DOHH2 (cell line): ENCODE results near the gene PNPO.

Experiments used
- EZH2phosphoT487 ChIP-seq: fragments of 200-600 bp; sonication (generic); IDR thresholded peaks from 2 replicates; pipeline ENCODE4 v1.6.1; 2017; ENCODE audit warnings: borderline replicate concordance, mild to moderate bottlenecking, antibody characterized with exemption, low read length, moderate library complexity, mixed read lengths
- TF ChIP-seq, protein P1 (sequence below): fragments of 200-600 bp; sonication (generic); IDR thresholded peaks from one replicate; pipeline ENCODE4 v1.5.1; 2014; ENCODE audit warnings: antibody characterized with exemption, mild to moderate bottlenecking, low read depth, low read length; ENCODE audit not compliant: poor library complexity, severe bottlenecking

DNA sequence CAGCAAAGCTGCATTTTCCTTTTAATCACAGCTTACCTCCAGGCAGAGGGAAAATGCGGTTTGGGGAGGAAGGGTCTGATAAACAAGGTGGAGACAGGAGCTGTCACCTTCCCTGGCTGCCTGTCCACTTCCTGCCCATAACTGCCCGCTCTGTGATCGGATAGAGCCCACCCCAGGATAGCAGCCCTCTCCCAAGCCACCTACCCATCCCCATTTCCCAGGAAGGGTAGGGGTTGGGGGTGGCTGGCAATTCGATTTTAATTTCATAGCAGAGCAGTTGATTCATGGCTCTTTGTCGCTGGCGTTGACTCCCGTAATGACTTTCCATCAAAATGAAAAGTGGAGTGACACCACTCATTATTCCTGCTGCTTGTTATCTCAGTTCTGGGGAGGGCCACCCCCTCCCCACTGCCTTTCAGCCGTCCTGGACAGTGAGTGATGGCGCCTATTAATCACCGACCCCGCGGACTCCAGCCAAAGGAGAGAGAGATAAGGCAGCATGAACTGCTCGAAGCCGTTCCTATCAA lies 40.8 kb downstream of the PNPO start:
- TF ChIP-seq, protein P1, sequence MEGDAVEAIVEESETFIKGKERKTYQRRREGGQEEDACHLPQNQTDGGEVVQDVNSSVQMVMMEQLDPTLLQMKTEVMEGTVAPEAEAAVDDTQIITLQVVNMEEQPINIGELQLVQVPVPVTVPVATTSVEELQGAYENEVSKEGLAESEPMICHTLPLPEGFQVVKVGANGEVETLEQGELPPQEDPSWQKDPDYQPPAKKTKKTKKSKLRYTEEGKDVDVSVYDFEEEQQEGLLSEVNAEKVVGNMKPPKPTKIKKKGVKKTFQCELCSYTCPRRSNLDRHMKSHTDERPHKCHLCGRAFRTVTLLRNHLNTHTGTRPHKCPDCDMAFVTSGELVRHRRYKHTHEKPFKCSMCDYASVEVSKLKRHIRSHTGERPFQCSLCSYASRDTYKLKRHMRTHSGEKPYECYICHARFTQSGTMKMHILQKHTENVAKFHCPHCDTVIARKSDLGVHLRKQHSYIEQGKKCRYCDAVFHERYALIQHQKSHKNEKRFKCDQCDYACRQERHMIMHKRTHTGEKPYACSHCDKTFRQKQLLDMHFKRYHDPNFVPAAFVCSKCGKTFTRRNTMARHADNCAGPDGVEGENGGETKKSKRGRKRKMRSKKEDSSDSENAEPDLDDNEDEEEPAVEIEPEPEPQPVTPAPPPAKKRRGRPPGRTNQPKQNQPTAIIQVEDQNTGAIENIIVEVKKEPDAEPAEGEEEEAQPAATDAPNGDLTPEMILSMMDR, result no peak
- no peak for TF ChIP-seq EZH2phosphoT487
